HepG2 (cell line): ENCODE measurements around the gene APC2. TPM values are rescaled to one million over a fixed set of nuclear protein-coding genes. Genes with fewer than 3 reads are reported as not detected.

Source experiments
- ATF4 ChIP-seq, 2 experiments: fragments of 450-650 bp in 1 of 2; sonication (generic) in 1 of 2; formaldehyde crosslinking; IDR thresholded peaks; 2 replicates each; pipeline versions ENCODE4 v1.5.0 to v1.8.0; 2020 to 2022; ENCODE audit warnings: mild to moderate bottlenecking in 1 of 2, missing genetic modification reagents in 1 of 2
- DBP ChIP-seq: sonication (generic); formaldehyde crosslinking; IDR thresholded peaks from 2 replicates; pipeline ENCODE4 v1.4.0; 2020; ENCODE audit warnings: missing genetic modification reagents; ENCODE audit errors: not compliant biosample characterization
- ETS1 ChIP-seq: sonication (generic); formaldehyde crosslinking; IDR thresholded peaks from 2 replicates; pipeline ENCODE4 v1.4.0; 2020; ENCODE audit warnings: missing genetic modification reagents
- HIVEP1 ChIP-seq: sonication (generic); formaldehyde crosslinking; IDR thresholded peaks from 2 replicates; pipeline ENCODE4 v1.4.0; 2020; ENCODE audit warnings: mild to moderate bottlenecking, missing genetic modification reagents
- MIER2 ChIP-seq: IDR thresholded peaks from 2 replicates; pipeline ENCODE4 v1.6.1; 2016; ENCODE audit warnings: missing biosample characterization, missing genetic modification reagents
- MYNN ChIP-seq: sonication (generic); formaldehyde crosslinking; IDR thresholded peaks from 2 replicates; pipeline ENCODE4 v1.4.0; 2020; ENCODE audit warnings: mild to moderate bottlenecking, low read depth, missing genetic modification reagents
- NCOA5 ChIP-seq: sonication (generic); formaldehyde crosslinking; IDR thresholded peaks from 2 replicates; pipeline ENCODE4 v1.4.0; 2020; ENCODE audit warnings: missing genetic modification reagents
- RBM22 ChIP-seq: fragments of 200-400 bp; formaldehyde crosslinking; optimal IDR thresholded peaks from 2 replicates; pipeline ENCODE3; 2017; ENCODE audit warnings: mild to moderate bottlenecking, low read length, moderate library complexity
- REL ChIP-seq: sonication (generic); formaldehyde crosslinking; conservative IDR thresholded peaks from 2 replicates; pipeline ENCODE4 v1.8.0; 2022; ENCODE audit warnings: mild to moderate bottlenecking, missing genetic modification reagents, moderate library complexity
- SIX1 ChIP-seq: sonication (generic); formaldehyde crosslinking; IDR thresholded peaks from 2 replicates; pipeline ENCODE4 v1.4.0; 2020; ENCODE audit warnings: missing genetic modification reagents, borderline replicate concordance
- SMARCE1 ChIP-seq: fragments of 450-650 bp; IDR thresholded peaks from 2 replicates; pipeline ENCODE4 v1.6.1; 2017; ENCODE audit warnings: borderline replicate concordance
- SPEN ChIP-seq: sonication (generic); formaldehyde crosslinking; IDR thresholded peaks from 2 replicates; pipeline ENCODE4 v1.5.1; 2020; ENCODE audit warnings: low read depth, mild to moderate bottlenecking, missing genetic modification reagents
- TBP ChIP-seq: sonication (generic); formaldehyde crosslinking; IDR thresholded peaks from 2 replicates; pipeline ENCODE4 v1.5.0; 2020; ENCODE audit warnings: missing genetic modification reagents
- TMF1 ChIP-seq: sonication (generic); formaldehyde crosslinking; IDR thresholded peaks from 2 replicates; pipeline ENCODE4 v1.8.1; 2022; ENCODE audit warnings: low read depth, missing genetic modification reagents
- UBTF ChIP-seq: sonication (generic); formaldehyde crosslinking; IDR thresholded peaks from 2 replicates; pipeline ENCODE4 v1.4.0; 2020; ENCODE audit warnings: mild to moderate bottlenecking, missing genetic modification reagents
- ZNF329 ChIP-seq: sonication (generic); formaldehyde crosslinking; IDR thresholded peaks from 2 replicates; pipeline ENCODE4 v1.9.0; 2021; ENCODE audit warnings: low read depth, mild to moderate bottlenecking, missing genetic modification reagents
- ZNF331 ChIP-seq: sonication (generic); formaldehyde crosslinking; IDR thresholded peaks from 2 replicates; pipeline ENCODE4 v1.4.0; 2020; ENCODE audit warnings: missing genetic modification reagents
- ZNF569 ChIP-seq: sonication (generic); formaldehyde crosslinking; IDR thresholded peaks from 2 replicates; pipeline ENCODE4 v1.5.0; 2020; ENCODE audit warnings: mild to moderate bottlenecking, missing genetic modification reagents, moderate library complexity, borderline replicate concordance
- ZNF660 ChIP-seq: sonication (generic); formaldehyde crosslinking; IDR thresholded peaks from 2 replicates; pipeline ENCODE4 v1.5.1; 2020; ENCODE audit warnings: mild to moderate bottlenecking, low read depth, missing genetic modification reagents, borderline replicate concordance
- ZNF773 ChIP-seq: sonication (generic); formaldehyde crosslinking; IDR thresholded peaks from 2 replicates; pipeline ENCODE4 v1.4.0; 2020; ENCODE audit warnings: missing genetic modification reagents, borderline replicate concordance
- ZSCAN5A ChIP-seq: sonication (generic); formaldehyde crosslinking; IDR thresholded peaks from 2 replicates; pipeline ENCODE4 v1.8.0; 2022; ENCODE audit warnings: mild to moderate bottlenecking, missing genetic modification reagents, borderline replicate concordance
- polyA plus RNA-seq, 8 experiments: library from polyadenylated mRNA; depleted of rRNA in 3 of 8; stranded (reverse) in 7 of 8; unstranded in 1 of 8; fragments of >200 nt; fragmentation: Illumina TruSeq in 4 of 8; extraction: Trizol in 4 of 8; gene quantifications; 2 replicates each; pipeline versions ENCODE4 v1.2.1 to v1.2.3, GENCODE V29; 2011 to 2016; ENCODE audit warnings: low read depth in 4 of 8, missing spikeins in 1 of 8, mixed read lengths in 1 of 8; ENCODE audit not compliant: insufficient read depth in 1 of 8
- total RNA-seq, 5 experiments: library from RNA; depleted of rRNA; stranded (reverse); fragments of >200 nt; fragmentation: Illumina TruSeq; extraction: Trizol; gene quantifications; 2 replicates each; pipeline ENCODE4 v1.2.3, GENCODE V29; 2016; ENCODE audit warnings: low read depth in 1 of 5

The APC2 gene
- total and polyA plus RNA-seq, 2 of the 13 experiments (the other 11 are each of a cell fraction or from before 2014, with no cell fraction given), result 0.08 to 0.22 TPM

GRCh38 chr19:1478934-1479707, 29.2 kb downstream of the APC2 start, which contains the start of gene C19orf25 (continued):
- no peak; the same call in none of the 2 replicates for TF ChIP-seq UBTF (CRISPR knock-in tag)
- peak; percentile 22; the same call in 1 of the 2 replicates for TF ChIP-seq ZNF331
- no peak for TF ChIP-seq MYNN (CRISPR knock-in tag)
- TF ChIP-seq SMARCE1, result no peak
- peak; percentile 55; the same call in 1 of the 2 replicates for TF ChIP-seq REL
- no peak for TF ChIP-seq TMF1 (CRISPR knock-in tag)
- TF ChIP-seq RBM22, result no peak
- TF ChIP-seq ZNF569 (CRISPR knock-in tag), result no peak
- TF ChIP-seq ZSCAN5A (CRISPR knock-in tag), result no peak
- TF ChIP-seq TBP (CRISPR knock-in tag), result no peak
- TF ChIP-seq SPEN (CRISPR knock-in tag), result peak; percentile 74
- no peak for TF ChIP-seq SIX1 (CRISPR knock-in tag)
- no peak for TF ChIP-seq ETS1 (CRISPR knock-in tag)
- peak; percentile 37; the same call in 1 of the 2 replicates for TF ChIP-seq ZNF329 (CRISPR knock-in tag)
- no peak for TF ChIP-seq DBP
- no peak for TF ChIP-seq HIVEP1
- TF ChIP-seq NCOA5 (CRISPR knock-in tag), result no peak
- TF ChIP-seq ZNF773 (CRISPR knock-in tag), result no peak
- no peak for TF ChIP-seq ATF4 (CRISPR knock-in tag; IDR thresholded peaks at IDR 0.05)
- TF ChIP-seq MIER2 (CRISPR knock-in tag), result no peak
- no peak for TF ChIP-seq ZNF660 (CRISPR knock-in tag)
